RWPE1 (cell line): ENCODE data around the gene THSD4.

ENCODE experiments used
- CTCF ChIA-PET: fragments of 350-600 bp; sonication (Branson Sonifier 250); formaldehyde crosslinking; extraction: SDS; loops from one replicate; lab custom pipeline; 2021; lab: Yijun Ruan, JAX
- POLR2A ChIA-PET: fragments of 400-600 bp; formaldehyde crosslinking; extraction: SDS; loops from one replicate; lab custom pipeline; 2020; ENCODE audit warnings: antibody characterized with exemption; ENCODE audit not compliant: low non-redundant PET; lab: Yijun Ruan, JAX
- DNase-seq: peaks from one replicate; pipeline ENCODE4 v3.0.0; 2012; ENCODE audit warnings: low spot score
- H3K27ac ChIP-seq: fragments of 450-650 bp; 2 replicates; pipeline ENCODE4 v1.5.1; 2017
- TF ChIP-seq, protein P1 (sequence below): fragments of 450-650 bp; conservative IDR thresholded peaks from 2 replicates; pipeline ENCODE4 v1.5.1; 2017; ENCODE audit warnings: low read depth, mild to moderate bottlenecking

THSD4 gene

DNA sequence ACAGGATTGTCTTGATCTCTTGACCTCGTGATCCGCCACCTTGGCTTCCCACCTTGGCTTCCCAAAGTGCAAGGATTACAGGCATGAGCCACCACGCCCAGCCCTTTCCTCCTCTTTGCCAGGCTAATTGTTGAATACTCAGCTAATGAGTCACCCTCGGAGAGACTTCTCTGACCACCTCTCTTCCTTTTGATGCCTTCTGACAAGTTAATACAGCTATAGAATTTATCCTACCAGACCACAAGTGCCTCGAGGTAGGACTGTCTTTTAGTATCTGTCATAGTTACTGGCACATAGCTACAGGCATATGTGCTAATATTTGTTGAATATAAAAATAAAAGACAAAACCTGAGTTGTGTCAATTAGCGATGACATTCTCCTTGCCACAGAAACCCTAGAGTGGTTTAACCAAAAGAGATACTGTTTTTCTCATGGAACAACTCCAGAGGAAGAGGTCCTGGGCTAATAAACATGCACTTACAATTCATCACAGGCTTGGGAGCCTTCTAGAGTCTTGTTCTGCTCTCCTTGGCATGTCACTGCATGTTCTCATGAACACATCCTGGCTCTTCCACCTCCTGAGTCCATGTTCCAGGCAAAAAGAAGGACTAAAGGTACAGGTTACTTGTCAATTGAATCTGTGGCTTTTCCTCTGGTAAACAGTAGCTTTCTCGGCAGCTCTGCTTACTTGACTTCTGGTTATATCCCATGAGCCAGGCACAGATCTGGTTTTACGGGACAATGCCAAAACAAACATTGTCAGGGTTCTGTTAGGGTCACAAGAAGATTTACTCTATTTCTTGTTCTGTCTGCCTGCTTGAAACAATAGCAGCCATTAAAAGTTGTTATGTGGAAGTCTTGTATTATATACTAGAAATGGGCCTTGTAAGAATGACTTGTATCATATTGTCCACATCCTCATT lies 332.3 kb downstream of the THSD4 start:
- peak overlapping the region; percentile 88 for H3K27ac ChIP-seq
- ChIA-PET POLR2A (no interaction called here), CTCF (interaction anchor here (0.6 to 1.0 kb wide), 6 partner anchors 125 to 1903 kb away, joined by 3 read pairs; no protein-coding TSS in a partner anchor)
- DNase-seq: peak; percentile 85
- TF ChIP-seq, protein P1, sequence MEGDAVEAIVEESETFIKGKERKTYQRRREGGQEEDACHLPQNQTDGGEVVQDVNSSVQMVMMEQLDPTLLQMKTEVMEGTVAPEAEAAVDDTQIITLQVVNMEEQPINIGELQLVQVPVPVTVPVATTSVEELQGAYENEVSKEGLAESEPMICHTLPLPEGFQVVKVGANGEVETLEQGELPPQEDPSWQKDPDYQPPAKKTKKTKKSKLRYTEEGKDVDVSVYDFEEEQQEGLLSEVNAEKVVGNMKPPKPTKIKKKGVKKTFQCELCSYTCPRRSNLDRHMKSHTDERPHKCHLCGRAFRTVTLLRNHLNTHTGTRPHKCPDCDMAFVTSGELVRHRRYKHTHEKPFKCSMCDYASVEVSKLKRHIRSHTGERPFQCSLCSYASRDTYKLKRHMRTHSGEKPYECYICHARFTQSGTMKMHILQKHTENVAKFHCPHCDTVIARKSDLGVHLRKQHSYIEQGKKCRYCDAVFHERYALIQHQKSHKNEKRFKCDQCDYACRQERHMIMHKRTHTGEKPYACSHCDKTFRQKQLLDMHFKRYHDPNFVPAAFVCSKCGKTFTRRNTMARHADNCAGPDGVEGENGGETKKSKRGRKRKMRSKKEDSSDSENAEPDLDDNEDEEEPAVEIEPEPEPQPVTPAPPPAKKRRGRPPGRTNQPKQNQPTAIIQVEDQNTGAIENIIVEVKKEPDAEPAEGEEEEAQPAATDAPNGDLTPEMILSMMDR: no peak

DNA sequence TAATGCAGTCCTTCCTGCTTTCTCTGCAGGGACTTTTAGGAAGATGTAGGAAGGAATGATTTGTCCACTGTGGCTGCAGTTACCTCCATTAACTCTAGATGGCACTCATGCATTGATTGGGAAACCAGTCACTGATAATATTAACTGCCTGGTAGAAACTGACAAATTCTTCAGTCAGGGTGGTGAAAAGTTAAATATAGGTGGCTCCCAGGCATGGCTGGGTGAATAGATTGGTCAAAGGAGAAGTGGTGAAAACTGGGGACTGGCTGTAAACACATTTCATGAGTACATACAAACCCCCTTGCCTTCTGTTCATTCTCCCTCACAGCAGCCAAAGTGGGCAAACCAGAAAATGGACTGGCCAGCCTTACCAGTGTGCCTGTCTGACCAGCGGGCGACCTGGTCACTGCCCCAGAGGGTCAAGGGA lies 333.4 kb downstream of the THSD4 start:
- peak; percentile 51 for DNase-seq
- ChIA-PET CTCF (no interaction called here), POLR2A (no interaction called here)
- TF ChIP-seq, protein P1: peak; percentile 98
- H3K27ac ChIP-seq: peak overlapping the region; percentile 71

DNA sequence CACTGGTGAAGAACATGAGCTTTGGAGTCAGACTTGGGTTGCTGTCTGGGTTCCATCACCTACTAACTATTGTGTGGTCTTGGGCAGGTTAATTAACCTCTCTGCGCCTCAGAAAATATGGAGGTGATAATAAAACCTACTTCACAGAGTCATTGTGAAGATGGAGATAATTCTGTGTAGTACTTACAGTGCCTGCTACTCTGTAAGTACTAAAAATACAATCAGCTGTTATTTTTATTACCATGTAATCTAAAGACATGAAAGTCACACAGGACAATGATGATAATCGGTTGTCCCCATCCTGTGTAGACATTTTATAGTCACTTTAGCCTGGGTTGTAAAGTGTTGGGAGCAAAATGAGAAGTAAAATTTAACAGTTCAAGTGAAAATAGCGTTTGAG lies 334.1 kb downstream of the THSD4 start:
- no peak for DNase-seq
- ChIA-PET CTCF (interaction anchor here (0.6 kb wide), 3 partner anchors 7 to 97 kb away, joined by 3 to 4 read pairs (median 4); no protein-coding TSS in a partner anchor), POLR2A (no interaction called here)
- TF ChIP-seq, protein P1: no peak
- H3K27ac ChIP-seq: no peak overlapping the region

DNA sequence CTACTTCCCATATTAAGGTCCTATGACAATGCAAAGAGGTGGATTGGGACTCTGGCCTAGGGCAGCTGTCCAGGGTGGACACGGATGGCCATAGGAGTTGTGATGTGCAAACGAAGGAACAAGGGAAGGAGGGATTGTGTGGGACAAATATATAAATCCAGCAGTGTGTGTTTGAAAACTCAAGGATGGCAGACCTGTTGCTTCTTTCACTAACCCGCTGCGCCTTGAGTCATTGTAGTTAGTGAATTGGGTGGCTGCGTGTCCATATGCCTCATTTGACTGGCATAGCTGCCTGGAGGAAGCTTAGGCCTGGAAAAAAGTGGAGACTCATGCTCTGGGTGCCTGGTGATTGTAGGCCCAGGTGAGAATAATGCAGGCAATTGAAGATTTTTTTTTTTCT lies 334.7 kb downstream of the THSD4 start:
- ChIA-PET CTCF (interaction anchor here (0.5 to 0.6 kb wide), 2 partner anchors 8 to 341 kb away, joined by 3 read pairs; no protein-coding TSS in a partner anchor), POLR2A (no interaction called here)
- H3K27ac ChIP-seq: no peak overlapping the region
- DNase-seq: no peak
- TF ChIP-seq, protein P1: no peak

DNA sequence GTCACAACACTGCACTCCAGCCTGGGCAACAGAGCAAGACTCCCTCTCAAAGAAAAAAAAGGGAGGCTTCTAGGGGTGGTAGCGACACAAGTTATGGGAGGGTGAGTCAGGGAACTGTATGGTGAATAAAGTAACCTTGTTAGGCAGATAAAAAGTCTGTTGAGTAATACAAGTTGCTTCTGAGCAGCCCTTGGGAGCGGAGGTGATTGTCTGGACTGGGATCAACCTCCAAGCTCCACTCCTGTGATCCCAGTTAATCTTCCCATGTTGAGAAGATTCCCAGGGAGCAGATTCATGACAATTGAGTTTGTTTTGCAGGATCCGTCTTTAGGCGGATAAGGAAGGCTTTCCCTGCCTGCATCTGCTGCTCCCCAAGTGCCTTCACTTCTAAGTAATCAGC lies 335.9 kb downstream of the THSD4 start:
- H3K27ac ChIP-seq: no peak overlapping the region
- no peak for DNase-seq
- TF ChIP-seq, protein P1: no peak
- ChIA-PET CTCF (no interaction called here), POLR2A (no interaction called here)

DNA sequence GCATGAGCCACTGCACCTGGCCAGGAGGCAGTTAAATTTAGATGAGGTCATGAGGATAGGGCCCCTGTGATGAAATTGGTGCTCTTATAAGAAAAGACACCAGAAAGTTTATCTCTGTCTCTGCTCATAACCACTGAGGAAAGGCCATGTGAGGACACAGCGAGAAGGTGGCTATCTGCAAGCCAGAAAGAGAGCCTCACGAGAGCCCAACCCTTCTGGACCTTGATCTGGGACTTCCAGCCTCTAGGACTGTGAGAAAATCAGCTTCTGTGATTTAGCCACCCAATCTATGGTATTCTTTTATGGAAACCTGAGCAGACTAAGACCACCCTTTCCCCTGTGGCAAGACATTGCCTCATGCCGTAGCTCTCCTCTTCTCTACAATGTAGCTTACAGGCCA lies 337.6 kb downstream of the THSD4 start:
- H3K27ac ChIP-seq: no peak overlapping the region
- CTCF ChIA-PET: interaction anchor here (0.6 kb wide), 1 partner anchor 375 kb away, joined by 4 read pairs; no protein-coding TSS in a partner anchor
- POLR2A ChIA-PET: no interaction called here

More for the DNA sequence above, 337.6 kb downstream of the THSD4 start:
- DNase-seq: no peak
- TF ChIP-seq, protein P1: no peak
